T-helper 1 cell treated with Interleukin-12 subunit alpha and Interleukin-12 subunit beta and Interleukin-4 antibody, amounts not matched to agents 30 ng/mL and 1 ng/mL, for 36 hours (primary cell): ENCODE data around the gene HRH4. TPM values are rescaled to one million over a fixed set of nuclear protein-coding genes. Genes with fewer than 3 reads are reported as not detected.

Experiments used
- intact Hi-C: fragments of 100-400 bp; cut with micrococcal nuclease; formaldehyde crosslinking; loops from one replicate; pipeline ENCODE4 v1.15.1; 2024
- total RNA-seq: library from RNA; stranded (reverse); gene quantifications from 2 replicates; pipeline ENCODE4 v1.2.3, GENCODE V29; 2022

Gene HRH4
- total RNA-seq, 1 donor from 2014 or later = 0.17 TPM

DNA sequence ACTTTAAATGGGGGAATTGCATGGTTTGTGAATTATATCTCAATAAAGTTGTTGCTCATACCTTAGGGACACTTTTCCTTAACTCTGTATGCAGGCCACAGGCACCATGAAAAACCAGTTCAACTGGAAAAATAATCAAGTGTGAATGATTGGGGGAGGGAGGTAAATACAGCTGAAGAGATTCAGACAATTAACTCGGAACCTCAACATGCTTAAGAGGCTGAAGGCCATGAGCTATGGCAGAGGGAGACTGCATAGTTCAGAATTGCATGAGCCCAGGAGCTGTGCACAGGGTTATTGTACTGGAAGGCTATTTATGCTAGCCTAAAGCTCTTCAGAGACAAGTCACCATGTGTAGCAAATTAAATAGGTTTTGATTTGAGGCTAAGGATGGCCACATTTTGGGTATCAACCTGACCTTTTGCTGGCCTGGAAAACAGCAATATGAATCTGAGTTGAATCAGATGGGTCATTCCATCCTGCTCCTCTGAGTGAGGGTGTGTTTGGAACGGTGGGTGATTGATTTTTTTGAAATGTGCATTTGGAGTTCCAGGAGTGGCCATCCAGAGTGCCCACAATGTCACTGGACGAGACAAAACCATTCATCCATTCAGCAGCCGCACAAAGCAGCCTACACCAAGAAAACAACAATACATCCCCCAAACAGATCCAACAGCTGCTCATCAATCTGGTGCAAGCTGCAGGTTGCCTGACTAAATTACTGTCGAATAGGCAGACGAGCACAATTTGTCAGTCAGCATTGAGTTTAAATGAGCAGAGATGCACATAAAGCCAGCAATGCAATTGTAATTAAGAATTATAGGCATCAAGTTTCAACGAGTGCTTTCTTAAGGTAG, 42.5 kb downstream of the HRH4 start:
- intact Hi-C loops = no loop called here

DNA sequence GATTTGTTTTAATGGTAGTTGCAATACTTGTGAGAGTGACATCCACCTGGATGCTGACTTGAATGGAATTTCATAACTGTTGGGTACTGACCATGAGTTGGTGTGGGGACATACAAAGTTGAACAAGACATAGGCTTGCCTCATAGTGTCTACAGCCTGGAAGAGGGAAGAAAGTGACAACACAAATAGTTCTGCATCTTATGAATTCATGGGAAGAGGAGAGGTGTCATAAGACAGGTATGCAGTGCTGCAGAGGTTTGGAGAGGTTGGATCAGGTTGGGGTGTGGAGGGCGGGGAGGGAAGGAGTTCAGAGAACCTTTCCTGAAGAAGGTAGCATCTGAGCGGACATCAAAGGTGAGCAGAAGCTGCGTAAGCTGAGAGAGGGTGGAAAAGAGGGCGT, 44.0 kb downstream of the HRH4 start:
- intact Hi-C loops = no loop called here

DNA sequence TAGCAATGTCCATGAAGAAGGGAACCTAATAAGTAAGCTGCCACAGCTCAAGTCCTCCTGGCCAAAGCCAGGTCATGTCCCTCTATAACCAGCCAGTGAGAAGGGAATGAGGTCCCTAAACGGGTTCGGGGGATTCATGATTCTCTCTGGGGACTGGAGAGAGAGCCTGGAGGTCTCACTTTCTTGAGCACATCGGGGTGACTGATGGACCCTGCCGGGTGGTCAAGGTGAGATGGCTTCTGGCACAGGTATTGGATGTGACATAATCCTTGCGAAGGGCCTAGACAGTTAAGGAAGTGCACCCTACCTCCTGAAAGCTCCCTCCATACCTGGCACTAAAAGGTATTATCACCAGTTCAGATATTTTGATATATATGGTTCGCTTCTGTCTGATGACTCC, 45.7 kb downstream of the HRH4 start:
- intact Hi-C loops = no loop called here

DNA sequence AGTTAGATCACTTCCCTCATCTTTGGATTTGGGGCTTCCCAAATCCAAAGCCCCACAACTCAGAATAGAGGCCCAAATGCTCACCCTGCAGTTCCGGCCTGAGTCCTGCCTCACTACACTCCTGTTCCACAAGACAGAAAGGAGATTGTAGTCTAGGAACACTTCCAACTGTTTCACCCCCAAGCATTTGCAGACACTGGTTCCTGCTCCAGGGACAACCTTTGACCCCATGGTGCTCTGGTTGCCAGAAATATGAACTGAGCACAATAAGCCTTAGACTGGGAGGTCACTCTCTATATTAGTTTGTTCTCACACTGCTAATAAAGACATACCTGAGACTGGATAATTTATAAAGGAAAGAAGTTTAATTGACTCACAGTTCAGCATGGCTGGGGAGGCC, 49.0 kb downstream of the HRH4 start:
- intact Hi-C loops = no loop called here

DNA sequence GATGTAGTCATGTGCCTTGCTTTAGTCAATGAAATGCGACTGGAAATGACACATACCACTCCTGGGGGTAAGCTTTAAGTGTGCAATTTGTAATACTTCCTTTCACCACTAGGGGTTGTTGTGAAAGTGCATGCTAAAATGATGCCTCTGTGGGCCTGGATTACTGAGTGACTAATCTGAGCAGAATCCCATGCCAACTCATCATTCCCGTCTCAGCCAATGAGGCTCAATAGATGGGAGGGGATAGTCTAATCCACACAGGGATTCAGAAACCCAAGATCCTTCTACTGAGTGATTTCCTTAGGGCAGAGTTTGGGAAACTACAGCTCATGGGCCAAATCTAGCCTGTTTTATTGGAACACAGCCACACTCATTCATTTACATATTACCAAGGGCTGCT, 54.0 kb downstream of the HRH4 start:
- intact Hi-C loops = no loop called here

DNA sequence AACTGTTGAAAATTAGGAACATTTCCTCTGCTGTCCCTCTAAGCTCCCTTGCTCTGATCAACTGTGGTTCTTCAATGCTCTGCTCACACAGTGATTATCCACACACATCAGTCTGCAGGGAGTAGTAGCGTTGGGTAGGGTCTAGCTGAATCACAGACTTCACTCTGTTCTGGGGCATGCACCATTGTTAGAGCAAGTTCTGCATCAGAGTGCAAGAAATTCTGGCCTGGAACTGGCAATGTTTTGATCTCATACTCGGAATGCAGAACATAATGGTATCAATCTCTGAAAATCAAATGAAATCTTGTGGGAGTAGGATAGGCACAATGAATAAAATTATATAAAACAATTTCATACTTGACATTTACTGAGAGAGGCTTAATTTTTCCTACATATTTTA, 55.3 kb downstream of the HRH4 start:
- intact Hi-C loops = no loop called here

DNA sequence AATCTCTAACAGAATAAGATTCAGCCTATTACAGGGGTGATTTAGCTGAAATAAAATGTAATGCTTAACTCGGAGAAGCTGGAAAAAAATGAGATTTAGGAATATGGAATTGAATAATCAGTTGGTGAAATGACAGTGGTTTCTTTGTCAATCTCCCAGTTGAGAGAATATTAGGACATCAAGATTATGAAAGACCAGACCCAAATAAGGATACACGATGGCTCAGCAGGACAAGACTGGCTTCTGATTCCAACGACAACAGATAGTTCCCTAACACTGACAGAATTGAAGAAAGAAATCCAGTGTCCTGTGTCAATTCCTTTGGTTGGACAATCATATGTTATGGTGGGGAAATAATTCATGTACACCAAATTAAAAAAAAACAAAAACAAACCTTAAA, 55.8 kb downstream of the HRH4 start:
- intact Hi-C loops = no loop called here

DNA sequence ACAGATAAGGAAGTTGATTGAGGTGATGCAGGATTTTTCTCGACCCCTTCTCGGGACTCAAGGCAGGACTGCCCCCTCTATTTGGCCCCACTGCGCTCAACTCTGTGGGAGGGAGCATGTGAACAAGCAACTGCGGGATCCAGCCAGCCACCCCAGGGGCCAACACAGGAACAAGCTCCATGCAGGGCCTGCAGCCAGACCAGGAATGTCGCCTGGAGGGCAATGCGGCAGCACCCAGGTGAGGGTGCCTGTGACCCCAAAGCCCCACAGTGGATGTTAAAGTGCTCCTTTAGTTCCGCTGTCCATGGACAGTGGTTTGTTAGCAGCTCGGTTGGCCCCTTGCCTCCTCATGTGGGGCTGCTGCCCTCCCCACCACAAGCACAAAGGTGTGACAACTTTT, 57.1 kb downstream of the HRH4 start:
- intact Hi-C loops = no loop called here

DNA sequence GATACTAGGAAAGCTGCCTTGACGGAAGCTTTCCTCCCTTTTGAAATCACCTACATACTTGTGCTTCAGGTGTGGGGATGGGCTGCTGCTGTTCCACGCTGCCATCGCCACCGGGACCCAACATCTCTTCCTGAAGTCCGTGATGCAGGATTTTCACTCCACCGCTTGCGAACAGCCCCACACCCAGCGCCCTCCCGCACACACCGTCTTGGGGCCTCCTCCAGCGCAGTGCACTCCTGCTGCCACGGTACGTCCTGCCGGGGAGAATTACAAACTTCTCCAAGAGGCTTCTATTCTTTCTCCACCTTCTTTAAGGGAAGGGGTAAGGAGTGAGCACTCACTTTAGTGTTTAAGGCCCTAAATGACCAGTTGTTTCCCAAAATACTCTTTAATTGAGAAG, 58.2 kb downstream of the HRH4 start:
- intact Hi-C loops = no loop called here

Other genes with a start within 250 kb of the HRH4 start
- gene OSBPL1A, start 62.8 kb upstream of the HRH4 start, total RNA-seq = 1.1 and 1.7 TPM in 2 replicates
- gene IMPACT, start 34.0 kb upstream of the HRH4 start, total RNA-seq = 7.4 and 10.4 TPM in 2 replicates